H9 (cell line): Measurements from ENCODE around the gene C1orf115. TPM values are rescaled to one million over a fixed set of nuclear protein-coding genes. Genes with fewer than 3 reads are reported as not detected.

ENCODE experiments used
- DNase-seq: peaks from one replicate; pipeline ENCODE4 v3.0.0-alpha.2; 2017
- H2AFZ ChIP-seq: one replicate; pipeline ENCODE4 v1.6.1; 2013; ENCODE audit warnings: mild to moderate bottlenecking, low read length, control low read depth, moderate library complexity
- H2AK5ac ChIP-seq: 2 replicates; pipeline ENCODE4 v1.6.1; 2013; ENCODE audit warnings: low read length, control low read depth, mixed read lengths; ENCODE audit not compliant: insufficient read length
- H2BK120ac ChIP-seq: one replicate; pipeline ENCODE4 v1.6.1; 2013; ENCODE audit warnings: low read depth, mild to moderate bottlenecking, low read length, control low read depth, inconsistent platforms; ENCODE audit not compliant: poor library complexity, severe bottlenecking
- H2BK12ac ChIP-seq: 2 replicates; pipeline ENCODE4 v1.6.1; 2013; ENCODE audit warnings: low read length, control low read depth, mixed read lengths, low read depth; ENCODE audit not compliant: insufficient read length
- H2BK15ac ChIP-seq: 2 replicates; pipeline ENCODE4 v1.6.1; 2013; ENCODE audit warnings: low read depth, low read length, control low read depth
- H2BK20ac ChIP-seq: one replicate; pipeline ENCODE4 v1.6.1; 2013; ENCODE audit warnings: low read depth, mild to moderate bottlenecking, low read length, control low read depth, inconsistent platforms; ENCODE audit not compliant: poor library complexity, severe bottlenecking
- H2BK5ac ChIP-seq: 2 replicates; pipeline ENCODE4 v1.6.1; 2013; ENCODE audit warnings: low read length, control low read depth, mixed read lengths; ENCODE audit not compliant: insufficient read length
- H3K14ac ChIP-seq: 2 replicates; pipeline ENCODE4 v1.6.1; 2013; ENCODE audit warnings: low read length, control low read depth; ENCODE audit not compliant: insufficient read depth
- H3K18ac ChIP-seq: 2 replicates; pipeline ENCODE4 v1.6.1; 2013; ENCODE audit warnings: low read depth, mild to moderate bottlenecking, mixed read lengths, low read length, control low read depth; ENCODE audit not compliant: insufficient read length
- H3K23ac ChIP-seq: 2 replicates; pipeline ENCODE4 v1.6.1; 2013; ENCODE audit warnings: low read length, control low read depth, mixed read lengths, low read depth; ENCODE audit not compliant: insufficient read length
- H3K23me2 ChIP-seq: 2 replicates; pipeline ENCODE4 v1.6.1; 2013; ENCODE audit warnings: low read depth, mild to moderate bottlenecking, mixed read lengths, low read length, control low read depth; ENCODE audit not compliant: insufficient read length, poor library complexity, severe bottlenecking
- H3K27ac ChIP-seq: 2 replicates; pipeline ENCODE4 v1.5.1; 2013; ENCODE audit warnings: low read length, control low read depth, mixed read lengths, low read depth; ENCODE audit not compliant: insufficient read length
- H3K27me3 ChIP-seq: 2 replicates; pipeline ENCODE4 v1.6.1; 2013; ENCODE audit warnings: low read length, control low read depth, inconsistent platforms; ENCODE audit not compliant: insufficient read depth
- H3K4ac ChIP-seq: 2 replicates; pipeline ENCODE4 v1.6.1; 2013; ENCODE audit warnings: low read depth, mild to moderate bottlenecking, control low read depth, inconsistent platforms, low read length, moderate library complexity
- H3K4me1 ChIP-seq: 2 replicates; pipeline ENCODE4 v1.6.1; 2013; ENCODE audit warnings: low read length, control low read depth, inconsistent platforms; ENCODE audit not compliant: insufficient read depth
- H3K4me2 ChIP-seq: 2 replicates; pipeline ENCODE4 v1.6.1; 2013; ENCODE audit warnings: low read length, control low read depth, mixed read lengths; ENCODE audit not compliant: insufficient read length, insufficient read depth
- H3K56ac ChIP-seq: 2 replicates; pipeline ENCODE4 v1.6.1; 2013; ENCODE audit warnings: low read depth, mild to moderate bottlenecking, mixed read lengths, low read length, control low read depth; ENCODE audit not compliant: insufficient read length
- H3K79me1 ChIP-seq: 2 replicates; pipeline ENCODE4 v1.6.1; 2013; ENCODE audit warnings: low read depth, mild to moderate bottlenecking, moderate library complexity, low read length, control low read depth, inconsistent platforms; ENCODE audit not compliant: insufficient read depth, poor library complexity, severe bottlenecking
- H3K79me2 ChIP-seq: 2 replicates; pipeline ENCODE4 v1.6.1; 2013; ENCODE audit warnings: low read length, control low read depth, inconsistent platforms; ENCODE audit not compliant: insufficient read depth
- H3K9ac ChIP-seq: 2 replicates; pipeline ENCODE4 v1.6.1; 2013; ENCODE audit warnings: low read length, control low read depth, mixed read lengths; ENCODE audit not compliant: insufficient read length; ENCODE audit errors: extremely low read depth
- H3K9me3 ChIP-seq: one replicate; pipeline ENCODE4 v1.6.1; 2013; ENCODE audit warnings: low read depth, low read length, inconsistent platforms; ENCODE audit not compliant: control insufficient read depth
- H3T11ph ChIP-seq: one replicate; pipeline ENCODE4 v1.6.1; 2013; ENCODE audit warnings: mild to moderate bottlenecking, low read length, control low read depth, inconsistent platforms
- H4K20me1 ChIP-seq: one replicate; pipeline ENCODE4 v1.6.1; 2013; ENCODE audit not compliant: control insufficient read depth, insufficient read length, insufficient read depth
- H4K5ac ChIP-seq: 2 replicates; pipeline ENCODE4 v1.6.1; 2013; ENCODE audit warnings: low read depth, mild to moderate bottlenecking, mixed read lengths, low read length, control low read depth; ENCODE audit not compliant: insufficient read length
- H4K8ac ChIP-seq: replicated peaks from 2 replicates; pipeline ENCODE4 v1.6.1; 2013; ENCODE audit warnings: low read length, control low read depth, mixed read lengths, low read depth; ENCODE audit not compliant: insufficient read length
- H4K91ac ChIP-seq: 2 replicates; pipeline ENCODE4 v1.6.1; 2013; ENCODE audit warnings: low read depth, mild to moderate bottlenecking, moderate library complexity, mixed read lengths, low read length, control low read depth; ENCODE audit not compliant: insufficient read length
- H3K27ac Mint-ChIP-seq, 3 experiments: 2 replicates in 2 of 3; 3 replicates in 1 of 3; pipeline ENCODE4 v1.8.0; 2020 to 2021; ENCODE audit warnings: mixed read lengths in 3 of 3, mild to moderate bottlenecking in 1 of 3, moderate library complexity in 1 of 3
- H3K27me3 Mint-ChIP-seq: 2 replicates; pipeline ENCODE4 v1.8.0; 2021; ENCODE audit warnings: low read depth, mild to moderate bottlenecking, moderate library complexity, mixed read lengths
- H3K36me3 Mint-ChIP-seq, 3 experiments: 2 replicates in 2 of 3; 3 replicates in 1 of 3; pipeline ENCODE4 v1.8.0; 2020 to 2021; ENCODE audit warnings: low read depth in 3 of 3, mixed read lengths in 3 of 3; ENCODE audit not compliant: insufficient read depth in 1 of 3
- H3K4me1 Mint-ChIP-seq, 2 experiments: 2 replicates each; pipeline ENCODE4 v1.8.0; 2020; ENCODE audit warnings: mixed read lengths in 2 of 2
- H3K4me3 Mint-ChIP-seq, 2 experiments: 2 replicates in 1 of 2; 3 replicates in 1 of 2; pipeline ENCODE4 v1.8.0; 2020 to 2021; ENCODE audit warnings: mild to moderate bottlenecking in 2 of 2, mixed read lengths in 2 of 2, moderate library complexity in 1 of 2
- H3K9me3 Mint-ChIP-seq, 2 experiments: 2 replicates in 1 of 2; 3 replicates in 1 of 2; pipeline ENCODE4 v1.8.0; 2020; ENCODE audit warnings: mild to moderate bottlenecking in 2 of 2, mixed read lengths in 2 of 2, moderate library complexity in 1 of 2
- WGBS: extraction: QIAGEN DNeasy Blood & Tissue Kit; methylation state at CpG from one replicate; pipeline ENCODE4 v1.1.7; 2013; ENCODE audit warnings: missing lambda C conversion rate, low lambda C conversion rate, mixed read lengths; ENCODE audit not compliant: insufficient read length; ENCODE audit errors: extremely low coverage; 5-methylcytosine and 5-hydroxymethylcytosine counted together
- total RNA-seq: library from RNA; stranded (reverse); gene quantifications from 2 replicates; pipeline ENCODE4 v1.2.1, GENCODE V29; 2021
- TF ChIP-seq, protein P1 (sequence below): fragments of 200-600 bp; sonication (generic); conservative IDR thresholded peaks from 3 replicates; pipeline ENCODE4 v1.8.0; 2021; ENCODE audit warnings: antibody characterized with exemption, mild to moderate bottlenecking

C1orf115 gene
- total RNA-seq, 1 experiment from 2014 or later, result 6.0 TPM

DNA sequence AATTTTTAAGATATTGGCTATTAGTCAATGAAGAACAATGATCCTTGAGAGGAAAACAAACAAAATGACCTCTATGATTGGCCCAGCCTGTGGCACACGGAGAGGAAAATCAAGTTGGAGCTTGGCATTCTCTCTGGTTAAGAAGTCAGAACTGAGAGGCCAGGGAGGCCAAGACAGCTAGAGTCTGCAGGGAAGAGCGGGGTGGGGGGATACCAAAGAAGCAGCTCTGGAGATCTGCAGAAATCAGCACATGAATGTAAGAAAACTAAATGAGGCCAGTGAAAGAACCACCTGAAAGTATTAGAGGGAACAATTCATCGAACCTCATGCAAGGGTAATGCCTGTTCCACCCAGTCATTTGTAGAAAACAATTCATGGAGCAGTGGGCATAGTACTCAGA is 23.8 kb upstream of the C1orf115 start:
- H4K5ac ChIP-seq, result no peak overlapping the region
- no peak overlapping the region for H3K14ac ChIP-seq
- DNase-seq, result no peak
- H3K4me1 Mint-ChIP-seq, result peaks cover 6% of the 10 kb centered on the region in 2 experiments
- H3T11ph ChIP-seq, result no peak overlapping the region
- H3K36me3 Mint-ChIP-seq, result peaks cover 3 to 9% (median 5%) of the 10 kb centered on the region in 3 experiments; a peak in 5 of 7 replicates
- peaks cover 1% of the 10 kb centered on the region; the same call in 1 of the 2 replicates for H3K27me3 Mint-ChIP-seq
- no CpG with 5 or more reads among the region's 3 CpGs for WGBS
- H4K20me1 ChIP-seq, result no peaks in the 10 kb centered on the region
- H3K4ac ChIP-seq, result no peak overlapping the region
- no peak overlapping the region for H3K4me3 Mint-ChIP-seq
- H2BK5ac ChIP-seq, result no peak overlapping the region
- no peaks in the 10 kb centered on the region for H3K4me1 ChIP-seq
- H3K27ac ChIP-seq, result no peak overlapping the region
- H2AK5ac ChIP-seq, result no peak overlapping the region
- no peak overlapping the region for H2BK15ac ChIP-seq
- no peaks in the 10 kb centered on the region for H3K79me2 ChIP-seq
- peaks cover 0 to 10% of the 10 kb centered on the region in 2 experiments for H3K9me3 Mint-ChIP-seq
- TF ChIP-seq, protein P1, sequence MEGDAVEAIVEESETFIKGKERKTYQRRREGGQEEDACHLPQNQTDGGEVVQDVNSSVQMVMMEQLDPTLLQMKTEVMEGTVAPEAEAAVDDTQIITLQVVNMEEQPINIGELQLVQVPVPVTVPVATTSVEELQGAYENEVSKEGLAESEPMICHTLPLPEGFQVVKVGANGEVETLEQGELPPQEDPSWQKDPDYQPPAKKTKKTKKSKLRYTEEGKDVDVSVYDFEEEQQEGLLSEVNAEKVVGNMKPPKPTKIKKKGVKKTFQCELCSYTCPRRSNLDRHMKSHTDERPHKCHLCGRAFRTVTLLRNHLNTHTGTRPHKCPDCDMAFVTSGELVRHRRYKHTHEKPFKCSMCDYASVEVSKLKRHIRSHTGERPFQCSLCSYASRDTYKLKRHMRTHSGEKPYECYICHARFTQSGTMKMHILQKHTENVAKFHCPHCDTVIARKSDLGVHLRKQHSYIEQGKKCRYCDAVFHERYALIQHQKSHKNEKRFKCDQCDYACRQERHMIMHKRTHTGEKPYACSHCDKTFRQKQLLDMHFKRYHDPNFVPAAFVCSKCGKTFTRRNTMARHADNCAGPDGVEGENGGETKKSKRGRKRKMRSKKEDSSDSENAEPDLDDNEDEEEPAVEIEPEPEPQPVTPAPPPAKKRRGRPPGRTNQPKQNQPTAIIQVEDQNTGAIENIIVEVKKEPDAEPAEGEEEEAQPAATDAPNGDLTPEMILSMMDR, result no peak
- no peaks in the 10 kb centered on the region for H3K79me1 ChIP-seq
- H2AFZ ChIP-seq, result no peak overlapping the region
- H3K4me2 ChIP-seq, result no peak overlapping the region
- no peak overlapping the region for H3K23ac ChIP-seq
- no peak overlapping the region for H3K18ac ChIP-seq
- no peak overlapping the region for H3K56ac ChIP-seq
- no peak overlapping the region for H4K91ac ChIP-seq
- no peak overlapping the region for H2BK12ac ChIP-seq
- H3K9me3 ChIP-seq, result no peaks in the 10 kb centered on the region
- no peaks in the 10 kb centered on the region for H3K27me3 ChIP-seq
- no peaks in the 10 kb centered on the region for H3K23me2 ChIP-seq
- H2BK120ac ChIP-seq, result no peak overlapping the region
- H4K8ac ChIP-seq, result no peak overlapping the region
- H3K9ac ChIP-seq, result no peak overlapping the region
- H3K27ac Mint-ChIP-seq, result peak overlapping the region; percentile 53 to 82 (median 74); a peak in 4 of 7 replicates
- no peak overlapping the region for H2BK20ac ChIP-seq
